WTC11 (cell line): ENCODE measurements around the gene FZD10.

Experiments used
- ESRRA ChIP-seq: sonication (generic); formaldehyde crosslinking; IDR thresholded peaks from 2 replicates; pipeline ENCODE4 v1.8.1; 2022; ENCODE audit warnings: mild to moderate bottlenecking, missing genetic modification reagents, borderline replicate concordance
- SMAD3 ChIP-seq: sonication (generic); formaldehyde crosslinking; IDR thresholded peaks from 2 replicates; pipeline ENCODE4 v1.8.0; 2022; ENCODE audit warnings: missing genetic modification reagents, mild to moderate bottlenecking, borderline replicate concordance
- STAT6 ChIP-seq: sonication (generic); formaldehyde crosslinking; conservative IDR thresholded peaks from 2 replicates; pipeline ENCODE4 v1.8.1; 2023; ENCODE audit warnings: mild to moderate bottlenecking, low read depth, missing genetic modification reagents, moderate library complexity
- USF1 ChIP-seq: sonication (generic); formaldehyde crosslinking; IDR thresholded peaks from 2 replicates; pipeline ENCODE4 v1.8.0; 2022; ENCODE audit warnings: mild to moderate bottlenecking, missing genetic modification reagents
- ZNF121 ChIP-seq: sonication (generic); formaldehyde crosslinking; IDR thresholded peaks from 2 replicates; pipeline ENCODE4 v1.8.0; 2023; ENCODE audit warnings: missing genetic modification reagents
- ZNF138 ChIP-seq: sonication (generic); formaldehyde crosslinking; conservative IDR thresholded peaks from 2 replicates; pipeline ENCODE4 v1.8.1; 2022; ENCODE audit warnings: mild to moderate bottlenecking, moderate library complexity, missing genetic modification reagents
- ZNF232 ChIP-seq: sonication (generic); formaldehyde crosslinking; IDR thresholded peaks from 2 replicates; pipeline ENCODE4 v1.8.0; 2022; ENCODE audit warnings: mild to moderate bottlenecking, missing genetic modification reagents
- TF ChIP-seq, protein P1 (sequence below): sonication (generic); formaldehyde crosslinking; IDR thresholded peaks from 2 replicates; pipeline ENCODE4 v1.8.1; 2023; ENCODE audit warnings: mild to moderate bottlenecking, missing genetic modification reagents, moderate library complexity
- TF ChIP-seq, protein P2 (sequence below): sonication (generic); formaldehyde crosslinking; IDR thresholded peaks from 2 replicates; pipeline ENCODE4 v1.8.0; 2022; ENCODE audit warnings: mild to moderate bottlenecking, missing genetic modification reagents
- TF ChIP-seq, protein P3 (sequence below): fragments of 200-600 bp; IDR thresholded peaks from 2 replicates; pipeline ENCODE4 v1.8.0; 2022; ENCODE audit warnings: antibody characterized with exemption
- TF ChIP-seq, protein P4 (sequence below): sonication (generic); formaldehyde crosslinking; IDR thresholded peaks from 2 replicates; pipeline ENCODE4 v1.8.1; 2023; ENCODE audit warnings: mild to moderate bottlenecking, moderate library complexity, missing genetic modification reagents

- TF ChIP-seq STAT6 (CRISPR knock-in tag) (no peak), ESRRA (CRISPR knock-in tag) (no peak), ZNF121 (CRISPR knock-in tag) (no peak), USF1 (CRISPR knock-in tag) (no peak), SMAD3 (no peak), ZNF232 (CRISPR knock-in tag) (no peak), ZNF138 (CRISPR knock-in tag) (no peak)
- TF ChIP-seq, protein P1, sequence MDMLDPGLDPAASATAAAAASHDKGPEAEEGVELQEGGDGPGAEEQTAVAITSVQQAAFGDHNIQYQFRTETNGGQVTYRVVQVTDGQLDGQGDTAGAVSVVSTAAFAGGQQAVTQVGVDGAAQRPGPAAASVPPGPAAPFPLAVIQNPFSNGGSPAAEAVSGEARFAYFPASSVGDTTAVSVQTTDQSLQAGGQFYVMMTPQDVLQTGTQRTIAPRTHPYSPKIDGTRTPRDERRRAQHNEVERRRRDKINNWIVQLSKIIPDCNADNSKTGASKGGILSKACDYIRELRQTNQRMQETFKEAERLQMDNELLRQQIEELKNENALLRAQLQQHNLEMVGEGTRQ (CRISPR knock-in tag): no peak
- TF ChIP-seq, protein P2, sequence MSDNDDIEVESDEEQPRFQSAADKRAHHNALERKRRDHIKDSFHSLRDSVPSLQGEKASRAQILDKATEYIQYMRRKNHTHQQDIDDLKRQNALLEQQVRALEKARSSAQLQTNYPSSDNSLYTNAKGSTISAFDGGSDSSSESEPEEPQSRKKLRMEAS: no peak
- TF ChIP-seq, protein P3, sequence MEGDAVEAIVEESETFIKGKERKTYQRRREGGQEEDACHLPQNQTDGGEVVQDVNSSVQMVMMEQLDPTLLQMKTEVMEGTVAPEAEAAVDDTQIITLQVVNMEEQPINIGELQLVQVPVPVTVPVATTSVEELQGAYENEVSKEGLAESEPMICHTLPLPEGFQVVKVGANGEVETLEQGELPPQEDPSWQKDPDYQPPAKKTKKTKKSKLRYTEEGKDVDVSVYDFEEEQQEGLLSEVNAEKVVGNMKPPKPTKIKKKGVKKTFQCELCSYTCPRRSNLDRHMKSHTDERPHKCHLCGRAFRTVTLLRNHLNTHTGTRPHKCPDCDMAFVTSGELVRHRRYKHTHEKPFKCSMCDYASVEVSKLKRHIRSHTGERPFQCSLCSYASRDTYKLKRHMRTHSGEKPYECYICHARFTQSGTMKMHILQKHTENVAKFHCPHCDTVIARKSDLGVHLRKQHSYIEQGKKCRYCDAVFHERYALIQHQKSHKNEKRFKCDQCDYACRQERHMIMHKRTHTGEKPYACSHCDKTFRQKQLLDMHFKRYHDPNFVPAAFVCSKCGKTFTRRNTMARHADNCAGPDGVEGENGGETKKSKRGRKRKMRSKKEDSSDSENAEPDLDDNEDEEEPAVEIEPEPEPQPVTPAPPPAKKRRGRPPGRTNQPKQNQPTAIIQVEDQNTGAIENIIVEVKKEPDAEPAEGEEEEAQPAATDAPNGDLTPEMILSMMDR: no peak
- TF ChIP-seq, protein P4, sequence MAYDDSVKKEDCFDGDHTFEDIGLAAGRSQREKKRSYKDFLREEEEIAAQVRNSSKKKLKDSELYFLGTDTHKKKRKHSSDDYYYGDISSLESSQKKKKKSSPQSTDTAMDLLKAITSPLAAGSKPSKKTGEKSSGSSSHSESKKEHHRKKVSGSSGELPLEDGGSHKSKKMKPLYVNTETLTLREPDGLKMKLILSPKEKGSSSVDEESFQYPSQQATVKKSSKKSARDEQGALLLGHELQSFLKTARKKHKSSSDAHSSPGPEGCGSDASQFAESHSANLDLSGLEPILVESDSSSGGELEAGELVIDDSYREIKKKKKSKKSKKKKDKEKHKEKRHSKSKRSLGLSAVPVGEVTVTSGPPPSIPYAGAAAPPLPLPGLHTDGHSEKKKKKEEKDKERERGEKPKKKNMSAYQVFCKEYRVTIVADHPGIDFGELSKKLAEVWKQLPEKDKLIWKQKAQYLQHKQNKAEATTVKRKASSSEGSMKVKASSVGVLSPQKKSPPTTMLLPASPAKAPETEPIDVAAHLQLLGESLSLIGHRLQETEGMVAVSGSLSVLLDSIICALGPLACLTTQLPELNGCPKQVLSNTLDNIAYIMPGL (CRISPR knock-in tag): no peak
Measured at GRCh38 chr12:130119241-130119861, 42.9 kb upstream of the FZD10 start.
